GM20000 (cell line): Measurements from ENCODE around the gene REV3L.

Experiments used
- DNase-seq: peaks from one replicate; pipeline ENCODE4 v3.0.0; 2012; ENCODE audit warnings: low spot score
- CTCF ChIP-seq: IDR thresholded peaks from 2 replicates; pipeline ENCODE4 v1.5.1; 2012; ENCODE audit warnings: mild to moderate bottlenecking, control low read depth; ENCODE audit errors: extremely low read depth, missing control alignments

The REV3L gene

GRCh38 chr6:111254004-111254778, 228.8 kb downstream of the REV3L start:
- TF ChIP-seq CTCF: no peak
- no peak for DNase-seq

- no peak for TF ChIP-seq CTCF
- DNase-seq: no peak
Measured at GRCh38 chr6:111252726-111253125, 230.3 kb downstream of the REV3L start.

- TF ChIP-seq CTCF: no peak
- no peak for DNase-seq
Measured at GRCh38 chr6:111250791-111251354, 232.1 kb downstream of the REV3L start.
